K562 (cell line): Measurements from ENCODE around the gene CD93. TPM values are rescaled to one million over a fixed set of nuclear protein-coding genes. Genes with fewer than 3 reads are reported as not detected.

Experiments used
- ATAC-seq: fragments of 200-7000 bp; cut with Tn5 transposase; 3 replicates; pipeline ENCODE4 v1.9.1; 2020; ENCODE audit warnings: moderate library complexity
- BruUV-seq: library from RNA; stranded (reverse); fragments of 400-500 nt; replicated peaks from 2 replicates; lab custom pipeline; 2021; lab: Mats Ljungman, UMichigan
- CTCF ChIA-PET: fragments of 300-600 bp; formaldehyde crosslinking; extraction: SDS; loops from one replicate; lab custom pipeline; 2021; ENCODE audit warnings: low intra/inter-chr PET ratio; lab: Yijun Ruan, JAX
- POLR2A ChIA-PET: fragments of 300-600, 350-650 bp; sonication (Branson Sonifier 250); formaldehyde crosslinking; extraction: SDS; loops from one replicate; lab custom pipeline; 2021; ENCODE audit warnings: antibody characterized with exemption, inconsistent platforms; lab: Yijun Ruan, JAX
- DNase-seq, 4 experiments: peaks; one replicate each; pipeline versions ENCODE4 v3.0.0 to v3.0.0-alpha.2; 2011 to 2018; ENCODE audit warnings: low spot score in 3 of 4, mixed read lengths in 3 of 4; ENCODE audit errors: extremely low read depth in 1 of 4
- FAIRE-seq: peaks from 2 replicates; lab custom pipeline; 2011; peaks lifted over from hg19 to GRCh38; lab: Jason Lieb, UNC
- H2AFZ ChIP-seq: 2 replicates; pipeline ENCODE4 v1.6.0; 2011; ENCODE audit warnings: low read depth, low read length, control low read depth, inconsistent platforms
- H3K27ac ChIP-seq: fragments of 200-600 bp; 3 replicates; pipeline ENCODE4 v1.8.0; 2011; ENCODE audit warnings: low read depth, mild to moderate bottlenecking, control low read depth, inconsistent platforms, low read length, moderate library complexity, mixed read lengths; ENCODE audit errors: extremely low read depth
- H3K27me3 ChIP-seq, 2 experiments: fragments of 300-600 bp in 1 of 2; 2 replicates in 1 of 2; 3 replicates in 1 of 2; pipeline versions ENCODE4 v1.6.0 to v1.8.0; 2011; ENCODE audit warnings: inconsistent platforms in 2 of 2, low read length in 2 of 2, mild to moderate bottlenecking in 1 of 2, mixed read lengths in 1 of 2, moderate library complexity in 1 of 2; ENCODE audit not compliant: control insufficient read depth in 2 of 2, insufficient read depth in 2 of 2
- H3K36me3 ChIP-seq: fragments of 300-600 bp; 3 replicates; pipeline ENCODE4 v1.8.0; 2011; ENCODE audit warnings: mild to moderate bottlenecking, low read length, inconsistent platforms; ENCODE audit not compliant: control insufficient read depth, insufficient read depth
- H3K4me1 ChIP-seq, 2 experiments: fragments of 200-600 bp in 1 of 2; replicated peaks in 1 of 2; 2 replicates in 1 of 2; 3 replicates in 1 of 2; pipeline versions ENCODE4 v1.5.1 to v1.8.0; 2011; ENCODE audit warnings: inconsistent platforms in 2 of 2, low read length in 2 of 2, mild to moderate bottlenecking in 1 of 2, mixed read lengths in 1 of 2, moderate library complexity in 1 of 2; ENCODE audit not compliant: control insufficient read depth in 2 of 2, insufficient read depth in 2 of 2
- H3K4me2 ChIP-seq: 2 replicates; pipeline ENCODE4 v1.6.1; 2011; ENCODE audit warnings: low read length, control low read depth, inconsistent platforms, mixed read lengths; ENCODE audit not compliant: insufficient read depth
- H3K4me3 ChIP-seq: fragments of 200-600 bp; sonication (generic), shearing (Covaris generic); 2 replicates; pipeline ENCODE4 v1.5.1; 2016; ENCODE audit warnings: control low read depth, inconsistent platforms
- H3K79me2 ChIP-seq: fragments of 200-600 bp; 3 replicates; pipeline ENCODE4 v1.8.0; 2011; ENCODE audit warnings: low read length, inconsistent platforms; ENCODE audit not compliant: control insufficient read depth, insufficient read depth
- H3K9ac ChIP-seq, 2 experiments: 2 replicates each; pipeline versions ENCODE4 v1.6.0 to v1.6.1; 2011; ENCODE audit warnings: low read depth in 2 of 2, low read length in 2 of 2, control low read depth in 1 of 2, inconsistent platforms in 1 of 2, mild to moderate bottlenecking in 1 of 2, mixed read lengths in 1 of 2; ENCODE audit not compliant: insufficient read depth in 1 of 2
- H3K9me1 ChIP-seq: one replicate; pipeline ENCODE4 v1.6.0; 2011; ENCODE audit warnings: inconsistent platforms, mild to moderate bottlenecking, low read length, moderate library complexity; ENCODE audit not compliant: control insufficient read depth, insufficient read depth
- H3K9me3 ChIP-seq: replicated peaks from 2 replicates; pipeline ENCODE4 v1.5.1; 2011; ENCODE audit warnings: low read depth, low read length, inconsistent platforms; ENCODE audit not compliant: control insufficient read depth, insufficient read depth
- H4K20me1 ChIP-seq: replicated peaks from 2 replicates; pipeline ENCODE4 v1.6.1; 2011; ENCODE audit warnings: low read length, inconsistent platforms, mixed read lengths; ENCODE audit not compliant: control insufficient read depth, insufficient read depth
- CCNT2 ChIP-seq: IDR thresholded peaks from 2 replicates; pipeline ENCODE4 v1.6.1; 2011; ENCODE audit warnings: borderline replicate concordance, low read depth, mild to moderate bottlenecking, moderate library complexity, mixed read lengths, low read length; ENCODE audit not compliant: insufficient read length; ENCODE audit errors: extremely low read depth
- JUND ChIP-seq, 2 experiments: IDR thresholded peaks; 2 replicates in 1 of 2; 3 replicates in 1 of 2; pipeline ENCODE4 v1.6.1; 2011; ENCODE audit warnings: borderline replicate concordance in 2 of 2, low read depth in 2 of 2, low read length in 2 of 2, improper control_type of control experiment in 1 of 2, missing biosample characterization in 1 of 2, missing genetic modification characterization in 1 of 2, missing genetic modification reagents in 1 of 2
- NRF1 ChIP-seq, 2 experiments: fragments of 450-650 bp; IDR thresholded peaks in 1 of 2; conservative IDR thresholded peaks in 1 of 2; 2 replicates each; pipeline ENCODE4 v1.6.1; 2014; ENCODE audit warnings: mild to moderate bottlenecking in 2 of 2
- POLR2H ChIP-seq: IDR thresholded peaks from 2 replicates; pipeline ENCODE4 v1.6.1; 2016; ENCODE audit warnings: missing genetic modification characterization, low read depth, mild to moderate bottlenecking, control low read depth, missing compliant biosample characterization, moderate library complexity
- SAFB2 ChIP-seq: fragments of 200-400 bp; formaldehyde crosslinking; IDR thresholded peaks from 2 replicates; pipeline ENCODE4 v1.6.1; 2018; ENCODE audit warnings: borderline replicate concordance, low read length, low read depth, moderate library complexity; ENCODE audit not compliant: severe bottlenecking
- SETDB1 ChIP-seq: IDR thresholded peaks from one replicate; pipeline ENCODE4 v1.6.1; 2012; ENCODE audit warnings: low read length, control low read depth, inconsistent platforms
- TBL1XR1 ChIP-seq, 2 experiments: IDR thresholded peaks; 2 replicates each; pipeline ENCODE4 v1.6.1; 2012; ENCODE audit warnings: improper control_type of control experiment in 2 of 2, low read length in 2 of 2, mild to moderate bottlenecking in 1 of 2
- ZBED1 ChIP-seq: IDR thresholded peaks from 2 replicates; pipeline ENCODE4 v1.6.1; 2014
- ZNF586 ChIP-seq: fragments of 450-650 bp; formaldehyde crosslinking; conservative IDR thresholded peaks from 2 replicates; pipeline ENCODE4 v1.4.0; 2020; ENCODE audit warnings: mild to moderate bottlenecking, moderate library complexity
- ZNF668 ChIP-seq: fragments of 250-450 bp; sonication (Bioruptor Pico); IDR thresholded peaks from 2 replicates; pipeline ENCODE4 v1.8.0; 2022; ENCODE audit warnings: mild to moderate bottlenecking, inconsistent platforms
- ZSCAN29 ChIP-seq: fragments of 450-650 bp; IDR thresholded peaks from 2 replicates; pipeline ENCODE4 v1.6.1; 2017
- whole genome bisulfite sequencing: fragments of 100-300 bp; shearing (Covaris generic); methylation state at CpG from one replicate; pipeline ENCODE4 v1.1.6; 2016; ENCODE audit warnings: low coverage, mixed read lengths; ENCODE audit not compliant: insufficient coverage; ENCODE audit errors: missing lambda C conversion rate; 5-methylcytosine and 5-hydroxymethylcytosine counted together
- in situ Hi-C: fragments of 300-500 bp; cut with MboI; formaldehyde crosslinking; loops from 4 replicates; pipeline ENCODE4 v1.15.0; 2018; ENCODE audit warnings: inconsistent platforms, mixed read lengths
- intact Hi-C: fragments of 100-400 bp; cut with micrococcal nuclease; formaldehyde crosslinking; loops from 2 replicates; pipeline ENCODE4 v1.14.2; 2022
- polyA plus RNA-seq, 8 experiments: library from polyadenylated mRNA; depleted of rRNA in 4 of 8; stranded (reverse) in 5 of 8; unstranded in 3 of 8; fragments of >200 nt; fragmentation: Nextera tagmentation in 2 of 8; fragmentation: Illumina TruSeq in 1 of 8; extraction: Ambion mirVana in 2 of 8; extraction: Trizol in 1 of 8; gene quantifications; 2 replicates each; pipeline versions ENCODE4 v1.2.1 to v1.2.3, GENCODE V29; 2011 to 2014; ENCODE audit warnings: inconsistent platforms in 1 of 8, missing spikeins in 1 of 8
- total RNA-seq, 7 experiments: library from RNA; depleted of rRNA in 6 of 7; stranded (reverse); fragments of >200 nt in 6 of 7; fragmentation: Illumina TruSeq in 2 of 7; extraction: Trizol in 2 of 7; gene quantifications; 2 replicates each; pipeline versions ENCODE4 v1.2.1 to v1.2.3, GENCODE V29; 2011 to 2021; ENCODE audit warnings: low replicate concordance in 1 of 7
- TF ChIP-seq, protein P1 (sequence below): IDR thresholded peaks from 2 replicates; pipeline ENCODE4 v1.6.1; 2012; ENCODE audit warnings: low read depth, low read length, improper control_type of control experiment, borderline replicate concordance
- TF ChIP-seq, protein P2 (sequence below): sonication (generic); formaldehyde crosslinking; IDR thresholded peaks from 2 replicates; pipeline ENCODE4 v1.8.0; 2022; ENCODE audit warnings: missing genetic modification reagents, mild to moderate bottlenecking, borderline replicate concordance
- TF ChIP-seq, protein P3 (sequence below), 2 experiments: fragments of 450-650 bp; conservative IDR thresholded peaks; 2 replicates each; pipeline ENCODE4 v1.6.1; 2017; ENCODE audit warnings: mild to moderate bottlenecking in 2 of 2, moderate library complexity in 2 of 2

CD93 gene
- total and polyA plus RNA-seq, 9 of the 15 experiments (the other 6 are each of a cell fraction or from before 2014, with no cell fraction given): 0.03 to 0.20 (median 0.05) TPM

DNA sequence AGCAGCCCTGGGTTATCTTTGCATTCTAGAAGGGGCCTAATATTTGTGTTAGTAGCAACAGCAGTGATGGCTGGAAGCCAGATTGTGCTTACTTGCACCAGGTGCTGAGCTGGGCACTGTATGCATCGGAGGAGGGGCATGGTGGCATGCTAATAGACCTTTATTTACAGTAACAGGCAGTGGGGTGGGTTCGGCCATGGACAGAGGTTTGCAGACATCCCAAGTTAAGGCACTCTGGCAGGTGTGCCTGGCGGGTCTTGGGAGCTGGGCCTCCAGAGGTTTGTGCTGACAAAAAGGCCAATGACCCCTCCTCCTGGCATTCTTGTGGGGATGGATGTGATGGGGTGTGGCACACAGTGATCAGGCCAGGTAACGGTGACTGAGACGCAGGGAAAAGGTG lies 39.0 kb upstream of the CD93 start:
- no peak overlapping the region for H3K4me2 ChIP-seq
- no peaks in the 10 kb centered on the region for H3K36me3 ChIP-seq
- no peaks in the 10 kb centered on the region for H4K20me1 ChIP-seq
- H3K4me3 ChIP-seq: no peak overlapping the region
- BruUV-seq: no TSS peak
- H3K27me3 ChIP-seq: no peaks in the 10 kb centered on the region
- DNase-seq (no peak), FAIRE-seq (no peak), ATAC-seq (no peak)
- in situ Hi-C loops: no loop called here
- TF ChIP-seq, protein P1, sequence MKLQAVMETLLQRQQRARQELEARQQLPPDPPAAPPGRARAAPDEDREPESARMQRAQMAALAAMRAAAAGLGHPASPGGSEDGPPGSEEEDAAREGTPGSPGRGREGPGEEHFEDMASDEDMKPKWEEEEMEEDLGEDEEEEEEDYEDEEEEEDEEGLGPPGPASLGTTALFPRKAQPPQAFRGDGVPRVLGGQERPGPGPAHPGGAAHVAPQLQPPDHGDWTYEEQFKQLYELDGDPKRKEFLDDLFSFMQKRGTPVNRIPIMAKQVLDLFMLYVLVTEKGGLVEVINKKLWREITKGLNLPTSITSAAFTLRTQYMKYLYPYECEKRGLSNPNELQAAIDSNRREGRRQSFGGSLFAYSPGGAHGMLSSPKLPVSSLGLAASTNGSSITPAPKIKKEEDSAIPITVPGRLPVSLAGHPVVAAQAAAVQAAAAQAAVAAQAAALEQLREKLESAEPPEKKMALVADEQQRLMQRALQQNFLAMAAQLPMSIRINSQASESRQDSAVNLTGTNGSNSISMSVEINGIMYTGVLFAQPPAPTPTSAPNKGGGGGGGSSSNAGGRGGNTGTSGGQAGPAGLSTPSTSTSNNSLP: no peak
- TF ChIP-seq ZBED1 (no peak), SETDB1 (no peak), ZSCAN29 (no peak), ZNF668 (CRISPR knock-in tag) (no peak), JUND (IDR thresholded peaks at IDR 0.05; ENCODE audit: borderline replicate concordance, low read depth, low read length) (no peak), JUND (tag; IDR thresholded peaks at IDR 0.05; ENCODE audit: borderline replicate concordance, low read depth, low read length) (no peak), ZNF586 (CRISPR knock-in tag) (no peak), POLR2H (no peak), TBL1XR1 (IDR thresholded peaks at IDR 0.05; ENCODE audit: low read length in 2 of 2) (no peak), CCNT2 (no peak), SAFB2 (no peak), NRF1 (conservative IDR thresholded peaks at IDR 0.05 in 1 of 2, IDR thresholded peaks at IDR 0.05 in 1 of 2) (no peak)
- TF ChIP-seq, protein P2, sequence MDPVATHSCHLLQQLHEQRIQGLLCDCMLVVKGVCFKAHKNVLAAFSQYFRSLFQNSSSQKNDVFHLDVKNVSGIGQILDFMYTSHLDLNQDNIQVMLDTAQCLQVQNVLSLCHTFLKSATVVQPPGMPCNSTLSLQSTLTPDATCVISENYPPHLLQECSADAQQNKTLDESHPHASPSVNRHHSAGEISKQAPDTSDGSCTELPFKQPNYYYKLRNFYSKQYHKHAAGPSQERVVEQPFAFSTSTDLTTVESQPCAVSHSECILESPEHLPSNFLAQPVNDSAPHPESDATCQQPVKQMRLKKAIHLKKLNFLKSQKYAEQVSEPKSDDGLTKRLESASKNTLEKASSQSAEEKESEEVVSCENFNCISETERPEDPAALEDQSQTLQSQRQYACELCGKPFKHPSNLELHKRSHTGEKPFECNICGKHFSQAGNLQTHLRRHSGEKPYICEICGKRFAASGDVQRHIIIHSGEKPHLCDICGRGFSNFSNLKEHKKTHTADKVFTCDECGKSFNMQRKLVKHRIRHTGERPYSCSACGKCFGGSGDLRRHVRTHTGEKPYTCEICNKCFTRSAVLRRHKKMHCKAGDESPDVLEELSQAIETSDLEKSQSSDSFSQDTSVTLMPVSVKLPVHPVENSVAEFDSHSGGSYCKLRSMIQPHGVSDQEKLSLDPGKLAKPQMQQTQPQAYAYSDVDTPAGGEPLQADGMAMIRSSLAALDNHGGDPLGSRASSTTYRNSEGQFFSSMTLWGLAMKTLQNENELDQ (CRISPR knock-in tag): no peak
- TF ChIP-seq, protein P3, sequence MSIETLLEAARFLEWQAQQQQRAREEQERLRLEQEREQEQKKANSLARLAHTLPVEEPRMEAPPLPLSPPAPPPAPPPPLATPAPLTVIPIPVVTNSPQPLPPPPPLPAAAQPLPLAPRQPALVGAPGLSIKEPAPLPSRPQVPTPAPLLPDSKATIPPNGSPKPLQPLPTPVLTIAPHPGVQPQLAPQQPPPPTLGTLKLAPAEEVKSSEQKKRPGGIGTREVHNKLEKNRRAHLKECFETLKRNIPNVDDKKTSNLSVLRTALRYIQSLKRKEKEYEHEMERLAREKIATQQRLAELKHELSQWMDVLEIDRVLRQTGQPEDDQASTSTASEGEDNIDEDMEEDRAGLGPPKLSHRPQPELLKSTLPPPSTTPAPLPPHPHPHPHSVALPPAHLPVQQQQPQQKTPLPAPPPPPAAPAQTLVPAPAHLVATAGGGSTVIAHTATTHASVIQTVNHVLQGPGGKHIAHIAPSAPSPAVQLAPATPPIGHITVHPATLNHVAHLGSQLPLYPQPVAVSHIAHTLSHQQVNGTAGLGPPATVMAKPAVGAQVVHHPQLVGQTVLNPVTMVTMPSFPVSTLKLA (conservative IDR thresholded peaks at IDR 0.05): no peak
- POLR2A ChIA-PET: no interaction called here
- H3K4me1 ChIP-seq: peaks cover 31 to 75% of the 10 kb centered on the region in 2 experiments
- intact Hi-C loops: no loop called here
- no peak overlapping the region for H3K27ac ChIP-seq
- H3K9me1 ChIP-seq: no peaks in the 10 kb centered on the region
- CTCF ChIA-PET: no interaction called here
- H2AFZ ChIP-seq: no peak overlapping the region
- 69% methylated on average over 3 of the region's 5 CpGs for WGBS
- H3K9me3 ChIP-seq: no peaks in the 10 kb centered on the region
- peak overlapping the region in 1 of 2 experiments; percentile 65; a peak in 2 of 4 replicates for H3K9ac ChIP-seq
- no peaks in the 10 kb centered on the region for H3K79me2 ChIP-seq
